ENCODE results near the gene CEP162.

The CEP162 gene

DNA sequence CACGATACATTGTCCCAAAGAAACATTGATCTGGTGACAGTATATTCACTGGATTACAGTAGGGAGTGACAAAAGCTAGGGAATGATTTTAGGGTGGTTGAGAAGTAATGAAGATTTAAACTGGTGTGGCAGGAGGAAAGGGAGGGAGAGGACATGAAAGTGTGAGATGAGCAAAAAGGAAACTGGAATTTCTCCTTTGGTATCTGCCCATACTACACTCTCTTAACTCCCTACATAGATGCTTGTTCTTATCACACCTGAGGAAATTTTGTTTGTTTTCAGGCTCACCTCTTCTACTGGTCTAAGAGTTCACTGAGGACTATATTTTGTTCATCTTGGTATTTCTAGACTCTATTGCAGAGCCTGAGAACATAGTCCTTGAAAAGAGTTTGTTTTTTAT lies 44.9 kb upstream of the CEP162 start:
- no peak overlapping the region for H3K27ac ChIP-seq (ENCODE audit: low read length)
- H3K79me2 ChIP-seq (ENCODE audit: low read length), result no peaks in the 10 kb centered on the region
- DNase-seq, result no peak
- no peak overlapping the region for H2AFZ ChIP-seq (ENCODE audit: low read length)
- no peaks in the 10 kb centered on the region for H3K9me3 ChIP-seq (replicated peaks; ENCODE audit: insufficient read depth, low read length)
- H3K9me2 ChIP-seq (replicated peaks; ENCODE audit: insufficient read depth, low read length), result no peaks in the 10 kb centered on the region
- H3K27me3 ChIP-seq (replicated peaks; ENCODE audit: insufficient read depth, low read length), result no peaks in the 10 kb centered on the region
- H3K4me2 ChIP-seq (ENCODE audit: low read depth, low read length), result no peak overlapping the region
- no peaks in the 10 kb centered on the region for H3F3A ChIP-seq (ENCODE audit: insufficient read depth, low read length)
- TF ChIP-seq CTCF (IDR thresholded peaks at IDR 0.05; ENCODE audit: low read length) (no peak), EZH2 (optimal IDR thresholded peaks at IDR 0.05; ENCODE audit: low read depth, low read length) (no peak)
- no peaks in the 10 kb centered on the region for H4K20me1 ChIP-seq (ENCODE audit: insufficient read depth, low read length)
- H3K4me1 ChIP-seq (ENCODE audit: low read length), result no peaks in the 10 kb centered on the region
- H3K9ac ChIP-seq (ENCODE audit: low read length), result no peak overlapping the region
- no peak overlapping the region for H3K4me3 ChIP-seq (ENCODE audit: low read length)
- H3K36me3 ChIP-seq (replicated peaks; ENCODE audit: insufficient read depth, low read length), result no peaks in the 10 kb centered on the region

DNA sequence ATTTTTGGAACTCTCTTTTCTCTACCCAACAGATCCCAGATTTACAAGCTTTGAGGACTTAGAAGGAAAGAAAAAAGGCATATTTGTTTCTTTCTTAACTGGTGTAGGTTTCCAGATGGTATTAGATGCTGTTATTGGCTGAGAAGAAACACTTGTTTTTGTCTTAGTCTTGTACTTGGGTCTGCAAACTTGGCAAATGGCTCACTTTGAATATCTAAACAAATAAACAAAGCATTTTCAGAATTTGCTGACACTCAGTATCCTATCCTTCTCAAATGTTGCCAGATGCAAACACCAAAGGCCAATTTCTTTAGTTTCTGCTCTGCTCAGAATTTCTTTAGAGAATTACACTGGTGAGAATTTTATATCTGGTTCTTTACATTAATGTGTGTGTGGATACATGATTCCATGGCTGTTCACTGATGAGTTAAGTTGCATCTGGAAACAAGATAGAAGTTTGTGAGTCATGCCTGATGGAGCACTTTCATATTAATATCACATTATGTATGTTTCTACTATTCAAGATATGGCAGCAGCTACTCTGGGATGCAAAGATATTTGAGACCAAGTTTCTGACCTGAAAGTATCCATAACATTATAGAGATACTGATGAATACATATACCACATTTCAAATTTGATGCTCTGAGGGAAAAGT lies 43.7 kb upstream of the CEP162 start:
- Histone ChIP-seq H3K9ac (ENCODE audit: low read length) (no peak overlapping the region), H3K27ac (ENCODE audit: low read length) (no peak overlapping the region), H3K79me2 (ENCODE audit: low read length) (no peaks in the 10 kb centered on the region), H3K9me3 (replicated peaks; ENCODE audit: insufficient read depth, low read length) (no peaks in the 10 kb centered on the region), H4K20me1 (ENCODE audit: insufficient read depth, low read length) (no peaks in the 10 kb centered on the region), H3K36me3 (replicated peaks; ENCODE audit: insufficient read depth, low read length) (no peaks in the 10 kb centered on the region), H2AFZ (ENCODE audit: low read length) (no peak overlapping the region), H3K4me3 (ENCODE audit: low read length) (no peak overlapping the region), H3K9me2 (replicated peaks; ENCODE audit: insufficient read depth, low read length) (no peaks in the 10 kb centered on the region), H3K27me3 (replicated peaks; ENCODE audit: insufficient read depth, low read length) (no peaks in the 10 kb centered on the region), H3K4me1 (ENCODE audit: low read length) (no peaks in the 10 kb centered on the region), H3K4me2 (ENCODE audit: low read depth, low read length) (no peak overlapping the region), H3F3A (ENCODE audit: insufficient read depth, low read length) (no peaks in the 10 kb centered on the region)
- no peak for DNase-seq
- TF ChIP-seq EZH2phosphoT487 (IDR thresholded peaks at IDR 0.05; ENCODE audit: low read length), result no peak

DNA sequence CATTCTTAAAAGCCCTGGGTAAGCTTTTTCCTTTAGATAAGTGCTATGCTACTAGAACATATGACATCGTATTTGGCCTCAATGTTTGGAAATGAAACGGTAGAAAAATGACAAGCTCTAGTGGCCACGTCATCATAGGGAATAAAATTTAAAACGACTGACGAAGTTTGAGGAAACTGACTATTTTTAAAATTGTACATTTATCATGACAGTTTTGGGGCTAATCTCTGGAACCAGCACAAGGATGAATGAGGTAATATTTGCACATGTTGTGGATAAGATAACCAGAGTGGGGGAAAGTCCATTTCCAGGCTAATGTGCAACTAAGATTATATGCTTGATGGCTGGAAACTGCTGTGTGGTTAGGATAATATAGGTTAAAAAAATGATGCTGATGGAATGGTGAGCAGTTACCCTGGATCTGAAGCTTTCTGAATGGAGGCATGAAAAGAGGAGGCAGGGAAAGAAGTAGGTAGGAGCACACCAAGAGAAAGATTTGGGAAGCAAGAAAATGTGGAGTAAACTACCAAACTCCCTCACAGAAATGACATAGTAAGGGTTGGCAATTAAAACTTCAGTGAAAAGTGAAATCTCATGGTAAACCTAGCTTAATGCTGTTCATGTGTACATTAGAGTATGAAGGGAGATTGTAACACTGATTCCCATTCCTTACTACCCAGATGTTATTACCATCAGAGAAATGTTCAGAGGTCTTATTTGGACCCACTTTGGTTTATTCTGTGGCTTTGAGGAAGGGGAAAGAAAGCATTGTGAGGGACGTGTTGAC lies 42.7 kb upstream of the CEP162 start:
- Histone ChIP-seq H3K4me2 (ENCODE audit: low read depth, low read length) (no peak overlapping the region), H3K9me3 (replicated peaks; ENCODE audit: insufficient read depth, low read length) (no peaks in the 10 kb centered on the region), H3K27me3 (replicated peaks; ENCODE audit: insufficient read depth, low read length) (no peaks in the 10 kb centered on the region), H3K36me3 (replicated peaks; ENCODE audit: insufficient read depth, low read length) (no peaks in the 10 kb centered on the region), H3K4me1 (ENCODE audit: low read length) (no peaks in the 10 kb centered on the region), H3F3A (ENCODE audit: insufficient read depth, low read length) (no peaks in the 10 kb centered on the region), H3K79me2 (ENCODE audit: low read length) (no peaks in the 10 kb centered on the region), H4K20me1 (ENCODE audit: insufficient read depth, low read length) (no peaks in the 10 kb centered on the region), H3K9ac (ENCODE audit: low read length) (no peak overlapping the region), H2AFZ (ENCODE audit: low read length) (no peak overlapping the region), H3K9me2 (replicated peaks; ENCODE audit: insufficient read depth, low read length) (no peaks in the 10 kb centered on the region), H3K4me3 (ENCODE audit: low read length) (no peak overlapping the region), H3K27ac (ENCODE audit: low read length) (no peak overlapping the region)
- DNase-seq, result no peak
- no peak for TF ChIP-seq EZH2phosphoT487 (IDR thresholded peaks at IDR 0.05; ENCODE audit: low read length)
- TF ChIP-seq CTCF (IDR thresholded peaks at IDR 0.05; ENCODE audit: low read length), result no peak
- no peak for TF ChIP-seq EZH2 (optimal IDR thresholded peaks at IDR 0.05; ENCODE audit: low read depth, low read length)

GRCh38 chr6:84268781-84269180 lies 41.3 kb upstream of the CEP162 start:
- H3K36me3 ChIP-seq (replicated peaks; ENCODE audit: insufficient read depth, low read length), result no peaks in the 10 kb centered on the region
- H3K4me2 ChIP-seq (ENCODE audit: low read depth, low read length), result no peak overlapping the region
- no peaks in the 10 kb centered on the region for H4K20me1 ChIP-seq (ENCODE audit: insufficient read depth, low read length)
- no peak overlapping the region for H3K9ac ChIP-seq (ENCODE audit: low read length)
- DNase-seq, result no peak
- no peaks in the 10 kb centered on the region for H3F3A ChIP-seq (ENCODE audit: insufficient read depth, low read length)
- H3K27ac ChIP-seq (ENCODE audit: low read length), result no peak overlapping the region
- TF ChIP-seq EZH2phosphoT487 (IDR thresholded peaks at IDR 0.05; ENCODE audit: low read length) (no peak), EZH2 (optimal IDR thresholded peaks at IDR 0.05; ENCODE audit: low read depth, low read length) (no peak), CTCF (IDR thresholded peaks at IDR 0.05; ENCODE audit: low read length) (no peak)
- H2AFZ ChIP-seq (ENCODE audit: low read length), result no peak overlapping the region
- no peaks in the 10 kb centered on the region for H3K9me2 ChIP-seq (replicated peaks; ENCODE audit: insufficient read depth, low read length)
- no peak overlapping the region for H3K4me3 ChIP-seq (ENCODE audit: low read length)
- no peaks in the 10 kb centered on the region for H3K4me1 ChIP-seq (ENCODE audit: low read length)
- no peaks in the 10 kb centered on the region for H3K79me2 ChIP-seq (ENCODE audit: low read length)
- H3K27me3 ChIP-seq (replicated peaks; ENCODE audit: insufficient read depth, low read length), result no peaks in the 10 kb centered on the region
- no peaks in the 10 kb centered on the region for H3K9me3 ChIP-seq (replicated peaks; ENCODE audit: insufficient read depth, low read length)

Measured in MM.1S (cell line).